ENCODE data around the gene PANX2.
A peak's percentile ranks its signal among the peaks of the same experiment; 100 is the strongest.

PANX2 gene

DNA sequence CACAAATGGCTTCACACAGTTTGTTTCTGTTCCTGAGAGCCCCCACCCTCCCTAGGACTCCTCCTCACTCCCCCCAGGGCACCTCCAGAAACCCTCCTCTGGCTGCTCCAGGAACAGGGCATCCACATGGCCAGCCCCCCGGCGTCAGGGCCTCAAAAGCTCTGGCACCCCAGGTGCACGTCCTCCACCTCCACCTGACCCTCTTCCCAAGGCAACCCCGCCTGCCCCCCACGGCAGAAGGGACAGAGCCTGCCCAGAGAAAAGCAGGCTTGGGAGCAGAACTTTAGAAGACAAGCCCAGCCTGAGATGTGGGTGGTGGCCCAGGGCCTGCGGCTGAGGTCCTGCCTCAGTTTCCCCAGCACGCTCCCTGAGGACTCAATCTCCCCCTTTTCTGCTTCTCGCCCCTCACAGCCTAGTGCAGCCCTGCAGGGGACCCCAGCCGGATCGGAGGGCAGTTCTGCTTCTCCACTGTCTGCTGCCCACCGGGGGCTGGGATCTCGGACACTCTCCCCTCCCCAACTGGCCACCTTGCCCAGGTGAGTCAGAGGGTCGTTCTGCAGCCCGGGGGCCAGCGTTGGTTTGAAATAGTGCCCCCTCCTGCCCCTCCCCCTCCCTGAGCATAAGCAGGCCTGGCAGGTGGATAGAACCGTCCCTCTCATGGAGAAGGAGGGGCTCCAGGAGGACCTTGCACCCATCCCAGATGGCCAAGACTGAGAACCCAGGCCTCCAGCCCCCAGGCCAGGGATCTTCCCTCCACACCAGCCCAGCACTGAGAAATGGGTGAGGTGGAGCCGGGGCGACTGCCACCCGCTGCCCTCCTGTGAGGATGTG lies 12.8 kb downstream of the PANX2 start:
- DNase-seq = no peak

GRCh38 chr22:50184004-50184901 lies 13.7 kb downstream of the PANX2 start:
- peak in 4 of 56 donors; percentile 29 to 62 (median 44) for DNase-seq

DNA sequence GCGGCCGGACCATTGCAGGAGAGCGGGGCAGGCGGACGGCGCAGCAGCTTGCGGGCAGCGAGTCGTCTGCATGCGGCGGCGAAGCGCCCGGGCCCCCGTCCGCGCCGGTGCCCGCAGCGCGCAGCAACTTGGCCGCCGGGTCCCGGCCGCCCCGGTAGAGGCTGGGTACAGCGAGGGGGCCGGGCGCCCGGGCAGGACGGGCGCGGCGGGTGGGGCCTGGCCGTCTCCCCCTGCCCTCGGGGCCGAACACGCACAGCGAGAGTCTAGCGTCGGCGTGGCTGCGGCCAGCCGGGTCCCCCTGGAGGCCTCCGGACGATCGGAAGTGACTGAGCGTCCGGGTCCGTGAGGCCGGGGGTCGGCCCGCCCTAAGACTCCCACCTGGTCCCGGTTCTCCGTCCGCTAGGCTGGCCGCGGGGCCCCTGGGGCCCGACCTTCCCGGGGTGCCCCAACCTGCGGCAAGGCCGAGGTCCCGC lies 14.4 kb downstream of the PANX2 start:
- no peak for DNase-seq

DNA sequence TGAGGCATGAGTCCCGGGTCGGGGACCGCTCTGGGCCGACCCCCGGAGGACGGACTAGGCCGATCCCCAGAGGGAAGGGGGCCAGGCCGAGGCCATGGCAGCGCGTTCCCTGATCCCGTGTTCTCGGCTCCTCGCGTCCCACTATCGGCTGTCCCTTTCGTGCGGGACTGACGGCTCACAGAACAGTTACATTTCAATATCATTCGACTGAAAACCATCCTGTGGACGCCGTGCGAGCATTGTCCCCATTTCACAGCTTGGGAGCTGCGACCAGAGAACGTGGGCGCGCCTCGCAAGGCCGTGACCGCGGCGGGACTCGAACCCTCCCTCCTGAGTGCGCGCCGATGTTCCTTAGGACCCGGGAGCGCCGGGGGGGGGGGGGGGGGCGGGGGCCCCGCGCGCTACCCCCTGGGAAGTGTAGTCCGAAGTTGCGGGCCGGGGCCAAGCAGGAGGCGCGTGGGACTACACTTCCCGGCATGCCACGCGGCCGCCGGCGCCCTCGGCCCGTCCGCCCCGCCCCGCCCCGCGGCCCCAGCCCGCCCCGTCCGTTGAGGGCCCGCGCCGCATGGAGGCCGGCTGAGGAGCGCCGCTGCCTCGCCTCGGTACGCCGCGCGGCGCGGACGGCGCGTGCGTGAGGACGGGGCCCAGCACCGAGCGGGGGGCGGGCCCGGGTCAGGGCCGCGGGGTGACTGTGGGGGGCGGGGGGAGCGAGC lies 15.0 kb downstream of the PANX2 start, which contains the start of gene TRABD:
TSS of gene TRABD (plus strand) at position 539 of the 713 bp plus-strand sequence. CDS start 7,148 bp downstream, outside the sequence.
- DNase-seq = peak in 54 of 56 donors; percentile 45 to 91 (median 82)

- DNase-seq = no peak
These were observed 15.7 kb downstream of the PANX2 start for GRCh38 chr22:50186181-50186714.

- DNase-seq = no peak
These were observed 16.4 kb downstream of the PANX2 start for GRCh38 chr22:50186761-50187523.

GRCh38 chr22:50188356-50188755 lies 17.8 kb downstream of the PANX2 start:
- no peak for DNase-seq

- no peak for DNase-seq
These were observed 18.8 kb downstream of the PANX2 start for GRCh38 chr22:50189184-50189848.

GRCh38 chr22:50189849-50190181 lies 19.3 kb downstream of the PANX2 start:
- no peak for DNase-seq

- DNase-seq = peak in 6 of 56 donors; percentile 26 to 58 (median 50)
These were observed 19.8 kb downstream of the PANX2 start for GRCh38 chr22:50190182-50190940.

DNA sequence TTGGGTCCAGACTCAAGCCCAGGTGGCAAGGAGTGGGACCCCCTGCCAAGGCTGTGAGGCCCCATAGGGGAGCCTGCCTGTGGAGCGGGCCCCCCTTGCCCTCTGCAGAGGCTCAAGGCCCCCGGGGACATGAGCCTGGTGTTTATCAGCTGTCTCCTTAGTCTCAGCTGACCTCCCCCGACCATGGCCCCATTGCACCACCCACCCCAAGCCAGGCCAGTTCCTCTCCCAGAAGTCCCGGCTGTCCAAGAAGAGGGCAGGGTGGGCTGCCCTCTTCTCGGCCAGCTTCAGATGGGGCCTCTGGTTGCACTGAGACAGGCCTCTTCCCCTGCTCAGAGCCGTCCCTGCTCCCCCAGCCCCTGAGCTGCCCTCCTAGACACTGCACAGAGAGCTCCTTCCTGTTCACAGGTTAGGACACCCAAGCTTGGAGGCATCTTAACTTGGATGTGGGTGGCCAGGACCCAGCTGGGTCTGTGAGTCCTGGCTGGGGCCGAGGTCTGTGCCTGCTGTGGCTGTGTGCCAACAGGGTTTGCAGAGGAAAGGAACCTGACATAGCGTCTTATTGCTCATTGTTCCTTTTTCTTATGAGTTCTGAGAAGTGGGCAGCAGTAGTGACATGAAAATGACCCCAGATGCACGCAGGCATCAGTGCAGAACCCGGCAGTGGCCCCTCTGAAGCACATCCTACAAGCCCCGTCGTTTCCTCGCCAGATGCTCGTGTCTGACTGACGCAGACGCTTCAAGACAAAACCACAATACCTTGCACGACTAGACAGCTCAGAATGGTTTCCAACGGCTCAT lies 20.6 kb downstream of the PANX2 start:
- peak in 2 of 56 donors; percentile 10 to 35 for DNase-seq

GRCh38 chr22:50192436-50193204 lies 22.1 kb downstream of the PANX2 start:
- DNase-seq = no peak

- DNase-seq = no peak
These were observed 23.1 kb downstream of the PANX2 start for GRCh38 chr22:50193621-50194020.

DNA sequence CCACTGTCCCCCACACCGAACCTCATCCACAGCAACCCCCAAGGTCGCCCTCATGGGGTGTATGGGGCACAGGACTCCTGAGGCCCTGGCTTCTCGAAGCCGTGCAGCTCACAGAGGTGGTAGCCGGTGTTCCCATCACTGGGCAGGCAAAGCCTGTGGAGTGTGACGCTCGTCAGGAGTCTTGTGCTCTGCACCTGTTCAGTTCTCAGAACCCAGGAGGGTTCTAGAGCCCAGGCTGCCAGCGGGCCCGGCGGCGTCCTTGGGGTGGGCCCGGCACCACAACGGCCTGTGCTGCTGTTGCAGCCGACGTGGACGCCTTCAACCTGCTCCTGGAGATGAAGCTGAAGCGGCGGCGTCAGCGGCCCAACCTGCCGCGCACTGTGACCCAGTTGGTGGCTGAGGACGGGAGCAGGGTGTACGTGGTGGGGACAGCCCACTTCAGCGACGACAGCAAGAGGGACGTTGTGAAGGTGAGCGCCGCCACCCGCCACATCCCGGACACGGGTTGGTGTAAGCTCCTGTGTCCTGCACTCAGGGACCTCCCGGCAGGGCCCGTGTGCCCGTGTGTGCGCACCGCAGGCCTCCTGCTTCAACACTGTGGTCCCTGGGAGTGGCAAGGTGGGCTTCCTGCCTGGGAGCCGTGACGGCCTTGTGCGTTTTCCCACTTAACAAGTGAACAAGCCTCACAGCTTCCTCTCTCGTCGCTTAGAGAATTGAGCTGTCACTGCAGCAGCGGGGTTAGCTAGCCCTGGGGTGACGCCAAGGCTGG lies 23.7 kb downstream of the PANX2 start:
- DNase-seq = no peak

DNA sequence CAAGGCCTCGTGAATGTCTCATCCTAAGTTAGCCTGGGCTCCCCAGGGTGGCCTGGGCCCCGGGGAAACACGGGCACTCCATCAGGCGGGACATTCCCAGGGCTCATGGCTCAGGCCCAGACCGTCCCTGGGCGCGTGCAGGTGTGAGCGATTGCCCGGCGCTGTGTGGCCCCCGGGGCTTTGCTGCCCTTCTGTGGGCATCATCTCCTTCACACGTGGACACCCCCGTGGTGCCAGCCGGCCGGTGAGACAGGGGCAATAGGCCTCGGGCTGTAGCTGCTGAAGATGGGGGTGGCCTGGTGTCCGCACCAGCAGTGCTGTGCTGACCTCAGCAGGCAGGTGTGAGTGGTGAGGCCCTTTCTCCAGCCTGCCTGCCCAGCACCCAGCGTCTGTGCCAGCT lies 25.7 kb downstream of the PANX2 start:
- DNase-seq = no peak

GRCh38 chr22:50197000-50197800 lies 26.7 kb downstream of the PANX2 start:
- DNase-seq = no peak
